ENCODE data around the gene NUDC.

- TF ChIP-seq CTCF (IDR thresholded peaks at IDR 0.05) (no peak), POLR2A (IDR thresholded peaks at IDR 0.05) (no peak), POLR2AphosphoS5 (IDR thresholded peaks at IDR 0.05; ENCODE audit: insufficient read depth in 1 of 2, low read depth in 1 of 2) (no peak)
These were observed 1.4 kb downstream of the NUDC start for GRCh38 chr1:26922901-26923300.

Data from vagina (tissue), 2 donors.